Brain pericyte (primary cell): Measurements from ENCODE around the gene S100A2.
A peak's percentile ranks its signal among the peaks of the same experiment; 100 is the strongest.

ENCODE experiments used
- DNase-seq: peaks from one replicate; pipeline ENCODE4 v3.0.0-alpha.2; 2012; ENCODE audit warnings: low read depth, low spot score

S100A2 gene

DNA sequence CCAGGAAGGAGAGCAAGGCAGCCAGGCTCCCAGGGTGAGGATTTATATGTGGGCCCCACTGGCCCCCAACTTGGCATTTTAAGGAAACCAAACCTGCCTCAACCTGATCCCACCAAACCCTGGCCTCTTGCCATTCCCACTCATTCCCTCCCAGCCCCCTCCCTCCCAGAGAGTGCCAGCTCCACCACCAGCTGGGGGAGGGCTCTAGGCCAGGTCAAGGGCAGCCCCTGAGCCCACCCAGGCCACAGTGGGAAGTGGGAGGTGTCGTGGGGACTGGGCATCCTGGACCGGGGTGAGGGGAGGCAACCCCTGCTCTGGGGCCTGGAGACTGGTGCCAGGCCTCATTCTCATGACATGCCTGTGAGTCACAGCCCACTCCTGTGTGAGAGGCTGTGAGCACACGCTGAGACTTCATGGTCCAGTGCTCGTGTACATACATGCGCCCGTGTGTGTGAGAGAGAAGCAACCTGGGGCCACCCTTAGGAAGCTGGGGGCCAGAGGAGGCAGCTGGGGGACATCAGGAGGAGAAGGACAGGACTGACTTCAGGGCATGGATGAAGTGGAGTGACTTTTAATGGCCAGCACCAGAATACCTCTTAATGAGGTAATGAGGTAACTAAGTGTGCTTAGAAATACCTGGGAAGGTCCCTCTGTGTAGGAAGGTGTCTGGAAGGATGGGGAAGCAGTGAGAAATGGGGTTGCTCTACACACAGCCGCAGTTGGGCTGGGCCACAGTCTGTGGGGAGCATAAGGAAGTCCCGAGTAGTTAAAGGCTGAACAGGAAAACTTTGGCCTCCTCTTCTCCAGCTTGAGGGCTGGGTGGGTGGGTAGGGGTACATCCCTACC is at the start of gene S100A2:
S100A2 (minus strand) TSS at position 316 of the 846 bp plus-strand sequence. CDS start 1,967 bp downstream, outside the sequence.
- DNase-seq: no peak

- no peak for DNase-seq
These were observed 49.8 kb upstream of the S100A2 start for GRCh38 chr1:153615406-153615805.

DNA sequence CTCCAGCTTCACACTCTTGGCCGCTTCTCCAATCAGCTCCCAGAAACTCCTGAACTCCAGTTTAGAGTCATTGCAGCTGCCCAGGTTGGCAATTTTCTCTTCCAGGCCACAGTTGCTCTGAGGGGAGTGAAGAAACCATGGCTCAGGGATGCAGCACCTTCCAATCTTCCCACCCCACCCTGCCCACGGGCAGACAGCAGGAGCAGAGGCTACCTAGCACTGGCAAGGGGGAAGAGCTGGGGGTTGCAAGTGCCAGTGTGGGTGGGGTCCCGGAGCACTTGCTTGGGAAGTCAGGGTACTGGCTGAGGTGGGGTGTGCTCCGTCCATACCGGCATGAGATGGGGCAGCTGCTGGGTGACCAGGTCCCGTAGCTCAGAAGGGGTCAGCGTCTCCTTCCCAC is 49.3 kb upstream of the S100A2 start:
- no peak for DNase-seq

- no peak for DNase-seq
These were observed 48.7 kb upstream of the S100A2 start for GRCh38 chr1:153614189-153614900.

GRCh38 chr1:153613406-153613805 is 47.8 kb upstream of the S100A2 start:
- no peak for DNase-seq

DNA sequence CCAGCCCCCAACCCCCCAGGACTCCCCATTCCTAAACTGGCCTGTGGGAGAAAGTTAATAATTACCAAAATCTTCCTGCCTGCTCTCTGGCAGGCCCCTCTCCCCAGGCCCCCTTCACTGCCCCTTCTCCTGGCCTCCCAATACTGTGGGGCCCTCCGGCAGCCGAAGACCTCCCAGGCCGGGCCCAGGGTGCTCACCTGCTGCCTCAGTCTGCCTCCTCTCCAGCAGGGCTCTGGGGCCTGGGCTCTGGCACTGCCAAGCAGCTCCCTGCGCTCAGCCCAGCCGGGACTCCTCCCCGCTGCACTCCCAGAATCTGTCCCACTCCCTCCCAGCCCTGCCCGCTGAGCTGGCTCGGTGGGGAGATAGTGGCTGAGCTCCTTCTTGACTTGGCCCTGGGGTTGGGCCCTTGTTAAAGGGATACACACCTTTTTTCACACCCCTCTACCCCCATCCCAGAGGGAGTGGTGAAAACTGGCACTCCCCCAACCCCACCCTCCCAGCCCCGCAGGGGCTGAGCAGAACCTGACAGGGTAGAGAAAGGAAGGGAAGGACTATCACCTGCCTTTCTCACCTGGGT is 47.2 kb upstream of the S100A2 start, which contains the start of gene S100A16:
S100A16 (minus strand) TSS at position 383 of the 577 bp plus-strand sequence. CDS start 4,986 bp downstream, outside the sequence.
- DNase-seq: no peak

GRCh38 chr1:153612111-153612754 is 46.6 kb upstream of the S100A2 start:
- DNase-seq: no peak

GRCh38 chr1:153611356-153611755 is 45.7 kb upstream of the S100A2 start:
- DNase-seq: no peak

DNA sequence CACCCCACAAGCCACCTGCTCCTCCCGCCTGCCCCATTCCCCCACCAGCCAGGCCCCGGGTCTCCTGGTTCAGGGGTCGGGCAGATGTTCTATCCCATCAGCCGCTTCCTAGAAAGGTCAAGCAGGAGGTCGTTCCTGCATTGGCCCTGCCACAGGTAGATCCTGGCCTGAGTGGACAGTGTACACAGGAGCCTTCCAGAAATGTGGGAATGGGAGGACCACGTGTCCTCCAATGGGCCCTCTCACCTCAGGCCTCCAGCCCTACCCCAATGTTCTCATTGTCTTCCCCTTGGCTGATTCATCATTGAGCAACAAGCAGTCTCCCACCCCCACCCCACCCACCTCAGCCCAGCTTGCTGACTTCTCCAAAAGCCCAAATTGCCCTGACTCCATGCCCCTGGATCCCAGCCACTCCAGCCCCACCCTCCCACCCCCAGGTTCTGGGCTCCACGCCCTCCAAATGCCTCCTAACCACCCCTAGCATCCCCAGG is 45.2 kb upstream of the S100A2 start:
- no peak for DNase-seq

- DNase-seq: no peak
These were observed 44.7 kb upstream of the S100A2 start for GRCh38 chr1:153610334-153610733.

- no peak for DNase-seq
These were observed 43.9 kb upstream of the S100A2 start for GRCh38 chr1:153609585-153609907.

GRCh38 chr1:153608742-153609584 is 43.3 kb upstream of the S100A2 start:
- DNase-seq: peak; percentile 58

- no peak for DNase-seq
These were observed 42.5 kb upstream of the S100A2 start for GRCh38 chr1:153608089-153608682.

DNA sequence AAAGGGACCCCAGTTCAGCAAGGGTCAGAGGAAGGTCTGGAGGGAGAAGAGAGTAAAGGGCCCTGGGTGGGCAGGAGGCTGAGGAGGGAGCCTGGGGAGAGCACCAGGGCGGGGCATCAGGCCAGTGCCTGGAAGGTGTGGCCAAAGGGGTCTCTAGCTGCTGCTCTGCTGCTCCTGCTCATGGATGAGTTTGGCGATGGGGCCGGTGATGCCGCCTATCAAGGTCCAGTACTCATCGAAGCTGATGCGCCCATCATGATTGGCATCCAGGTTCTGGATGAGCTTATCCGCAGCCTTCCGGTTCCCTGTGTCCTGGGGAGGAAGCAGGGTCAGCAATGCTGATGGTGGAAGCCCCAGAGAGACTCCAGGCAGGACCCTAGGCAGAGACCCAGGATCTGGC is 41.7 kb upstream of the S100A2 start:
- no peak for DNase-seq

GRCh38 chr1:153606194-153606593 is 40.5 kb upstream of the S100A2 start:
- no peak for DNase-seq

GRCh38 chr1:153602749-153603148 is 37.1 kb upstream of the S100A2 start:
- DNase-seq: no peak

DNA sequence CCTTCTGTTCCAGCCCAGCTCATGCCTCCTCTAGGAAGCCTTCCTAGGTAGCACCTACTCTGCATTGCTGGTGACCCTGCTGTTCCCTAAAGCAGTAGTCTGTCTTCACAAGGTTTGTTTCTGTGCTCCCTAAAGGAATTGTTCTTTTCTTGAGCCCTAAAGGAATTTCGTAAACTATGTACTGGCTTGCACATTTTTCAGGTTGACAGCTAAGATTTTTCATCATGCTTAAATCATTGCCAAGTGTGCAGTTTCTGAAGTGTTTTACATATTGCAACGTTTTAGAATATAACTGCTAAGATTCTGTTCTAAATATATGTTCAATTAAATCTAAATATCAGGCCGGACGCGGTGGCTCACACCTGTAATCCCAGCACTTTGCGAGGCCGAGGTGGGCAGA is 34.2 kb upstream of the S100A2 start:
- DNase-seq: no peak

DNA sequence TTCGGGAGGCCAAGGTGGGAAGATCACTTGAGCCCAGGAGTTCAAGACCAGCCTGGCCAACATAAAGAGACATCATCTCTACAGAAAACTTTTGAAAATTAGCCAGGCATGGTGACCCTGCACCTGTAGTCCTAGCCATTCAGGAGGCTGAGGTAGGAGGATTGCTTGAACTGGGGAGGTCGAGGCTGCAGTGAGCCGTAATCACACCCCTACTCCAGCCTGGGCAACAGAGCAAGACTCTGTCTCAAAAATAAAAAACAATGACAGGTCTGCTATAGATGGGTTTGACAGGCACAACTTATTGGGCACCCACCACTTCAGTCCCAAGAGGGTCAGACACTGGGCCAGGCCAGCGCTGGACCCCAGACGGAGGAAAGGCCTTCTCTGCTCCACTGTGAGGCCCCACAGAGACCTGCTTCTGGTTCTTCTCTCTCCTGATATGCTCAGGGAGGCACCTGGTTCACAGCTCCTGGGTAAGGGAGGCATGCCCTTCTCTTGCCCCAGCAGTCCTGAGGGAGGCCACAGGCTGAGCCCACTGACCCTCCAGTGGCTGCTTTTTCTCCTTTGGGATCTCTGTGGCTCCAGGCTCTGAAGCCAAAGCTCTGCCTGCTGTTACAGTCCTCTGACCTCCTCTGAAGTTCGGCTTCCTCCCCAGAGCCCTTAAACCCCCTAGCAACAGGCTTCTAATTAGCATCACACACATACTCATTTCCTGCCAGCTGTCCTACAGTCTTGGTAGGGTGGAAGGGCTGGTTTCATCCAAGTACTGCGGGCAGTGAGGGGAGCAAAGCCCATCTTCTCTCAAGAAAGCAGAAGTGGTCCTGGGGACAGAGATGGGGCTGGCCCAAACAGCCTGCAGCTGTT is 32.9 kb upstream of the S100A2 start:
- DNase-seq: no peak

GRCh38 chr1:153597206-153597605 is 31.6 kb upstream of the S100A2 start:
- no peak for DNase-seq

GRCh38 chr1:153592748-153593147 is 27.1 kb upstream of the S100A2 start:
- no peak for DNase-seq
